NCI-H524 (cell line): ENCODE data around the gene USP10.
"Not testable (repeated sequence)": the region's sequence is repeated elsewhere in the genome, so short reads cannot be mapped to it uniquely, and the experiment has no call there.

Experiments
- DNase-seq, 2 experiments: peaks; one replicate each; lab custom pipeline; 2025; lab: John Stamatoyannopoulos, UW

USP10 gene

DNA sequence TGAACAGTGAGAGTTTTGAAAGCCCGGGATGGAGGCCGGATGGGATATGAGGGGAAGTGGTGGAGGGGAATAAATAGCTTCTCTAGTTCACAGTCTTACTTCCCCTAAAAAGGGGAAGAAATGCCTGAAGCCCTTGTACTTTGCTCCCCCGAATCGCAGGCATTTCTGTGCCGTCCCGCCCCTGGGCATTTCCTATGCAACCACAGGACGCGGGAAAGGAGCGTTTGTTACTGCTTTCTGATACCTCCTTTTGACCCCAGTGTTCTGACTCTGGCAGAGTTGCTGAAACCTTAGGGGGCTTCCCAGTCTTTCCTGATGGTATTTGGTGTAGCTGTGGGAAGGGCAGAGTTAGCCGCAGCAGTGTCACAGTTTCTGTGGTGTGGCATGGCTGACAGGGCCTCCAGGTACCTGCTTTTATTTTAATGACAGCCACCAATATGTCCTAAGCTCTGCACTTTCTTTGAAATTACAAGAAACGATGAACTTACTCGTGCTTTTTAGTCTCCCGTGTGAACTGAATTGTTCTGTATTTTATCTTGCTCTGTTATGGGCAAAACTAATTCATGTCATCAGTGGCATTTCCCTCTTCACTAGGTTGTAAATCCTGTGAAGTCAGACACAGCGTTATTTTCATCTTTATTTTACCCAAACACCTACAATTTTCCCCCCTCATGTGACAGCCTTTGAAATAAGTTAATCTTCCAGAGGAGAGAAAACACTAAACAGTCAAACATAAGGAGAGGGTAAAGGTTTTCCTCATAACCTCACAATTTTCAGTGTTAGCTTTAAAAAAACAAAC is 27.1 kb downstream of the USP10 start:
- DNase-seq = no peak

DNA sequence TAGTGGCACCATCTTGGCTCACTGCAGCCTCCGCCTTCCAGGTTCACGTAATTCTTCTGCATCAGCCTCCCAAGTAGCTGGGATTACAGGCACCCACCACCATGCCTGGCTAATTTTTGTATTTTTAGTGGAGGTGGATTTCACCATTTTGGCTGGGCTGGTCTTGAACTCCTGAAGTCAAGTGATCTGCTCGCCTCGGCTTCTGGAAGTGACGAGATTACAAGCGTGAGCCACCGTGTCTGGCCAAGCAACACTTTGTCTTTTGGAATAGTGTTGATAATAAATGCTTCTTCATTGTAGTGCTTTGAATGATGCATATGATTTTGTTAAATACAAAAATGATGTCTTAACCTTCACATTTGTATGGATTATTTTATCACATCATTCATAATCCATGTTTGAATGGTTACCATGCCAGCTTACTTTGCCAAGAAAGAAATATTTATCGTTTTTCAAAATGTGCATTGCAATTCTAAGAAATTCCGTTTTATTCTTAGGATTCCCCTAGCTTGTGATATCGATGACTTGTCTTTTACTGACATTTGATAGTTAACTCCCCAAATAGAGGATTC is 29.1 kb downstream of the USP10 start:
- DNase-seq = no peak

DNA sequence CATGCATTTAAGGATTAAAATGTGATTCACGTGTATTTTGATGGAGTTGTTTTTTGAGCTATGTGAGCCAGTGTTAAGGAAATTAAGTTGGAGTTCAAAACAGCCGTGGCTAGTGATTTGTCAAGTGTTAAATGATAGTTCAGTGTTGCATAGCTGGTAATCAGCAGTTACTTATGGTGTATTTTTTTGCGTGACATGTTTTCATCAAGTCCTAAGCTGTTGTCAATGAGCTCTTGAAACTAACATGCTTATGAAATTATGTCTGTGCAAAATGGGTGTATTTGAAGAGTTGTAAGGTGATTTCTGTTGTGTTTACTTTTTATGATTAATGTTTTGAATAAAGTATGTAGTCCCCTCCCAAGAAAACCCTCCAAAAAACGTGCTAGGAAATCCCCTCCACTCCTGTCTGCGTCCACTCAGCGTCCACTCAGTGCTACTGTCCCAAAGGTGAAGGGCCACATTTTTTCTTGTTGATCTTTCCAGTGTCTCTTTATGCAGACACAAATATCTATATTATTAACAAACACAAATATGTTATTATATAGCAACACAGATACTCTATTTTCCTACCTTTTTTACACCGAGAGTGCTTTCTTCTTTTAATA is 30.0 kb downstream of the USP10 start:
- DNase-seq = no peak

DNA sequence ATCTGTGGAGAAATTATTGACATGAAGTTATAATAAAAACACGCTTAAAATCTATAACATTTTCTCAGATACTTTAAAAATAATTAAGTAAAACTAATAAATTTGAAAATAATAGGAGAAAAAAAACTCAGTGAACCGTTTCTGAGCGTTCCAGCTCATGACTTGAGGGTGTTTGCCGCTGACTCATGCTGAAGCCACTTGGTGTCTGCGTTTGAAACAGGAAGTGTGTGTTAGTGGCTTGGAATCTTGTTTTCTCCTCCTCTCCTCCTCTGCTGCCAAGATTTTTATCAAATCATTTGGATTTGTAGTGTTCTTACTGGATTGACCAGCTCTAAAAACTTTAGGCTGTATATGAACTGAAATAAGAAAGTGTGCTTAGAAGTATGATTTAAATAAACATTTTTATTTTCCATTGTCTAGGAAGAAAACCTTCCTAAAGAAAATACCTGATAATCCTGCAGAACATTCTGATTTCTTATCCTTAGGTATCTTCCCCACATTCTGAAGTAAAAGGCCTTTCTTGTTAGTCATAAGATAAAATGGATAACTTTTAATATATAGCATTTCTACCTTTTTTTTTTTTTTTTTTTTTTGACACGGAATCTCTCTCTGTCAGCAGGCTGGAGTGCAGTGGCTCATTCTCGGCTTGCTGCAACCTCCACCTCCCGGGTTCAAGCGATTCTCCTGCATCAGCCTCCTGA is 30.8 kb downstream of the USP10 start:
- DNase-seq = no peak

DNA sequence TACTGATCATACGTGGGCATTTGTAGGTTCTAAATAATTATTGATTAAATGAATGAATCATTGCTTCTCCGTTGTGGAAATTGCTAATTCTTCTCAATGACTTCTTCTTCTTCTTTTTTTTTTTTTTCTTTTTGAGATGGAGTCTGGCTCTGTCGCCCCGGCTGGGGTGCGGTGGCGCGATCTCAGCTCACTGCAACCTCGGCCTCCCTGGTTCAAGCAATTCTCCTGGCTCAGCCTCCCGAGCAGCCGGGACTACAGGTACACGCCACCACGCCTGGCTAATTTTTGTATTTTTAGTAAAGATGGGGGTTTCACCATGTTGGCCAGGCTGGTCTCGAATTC is 32.5 kb downstream of the USP10 start:
- DNase-seq = not testable (repeated sequence)

DNA sequence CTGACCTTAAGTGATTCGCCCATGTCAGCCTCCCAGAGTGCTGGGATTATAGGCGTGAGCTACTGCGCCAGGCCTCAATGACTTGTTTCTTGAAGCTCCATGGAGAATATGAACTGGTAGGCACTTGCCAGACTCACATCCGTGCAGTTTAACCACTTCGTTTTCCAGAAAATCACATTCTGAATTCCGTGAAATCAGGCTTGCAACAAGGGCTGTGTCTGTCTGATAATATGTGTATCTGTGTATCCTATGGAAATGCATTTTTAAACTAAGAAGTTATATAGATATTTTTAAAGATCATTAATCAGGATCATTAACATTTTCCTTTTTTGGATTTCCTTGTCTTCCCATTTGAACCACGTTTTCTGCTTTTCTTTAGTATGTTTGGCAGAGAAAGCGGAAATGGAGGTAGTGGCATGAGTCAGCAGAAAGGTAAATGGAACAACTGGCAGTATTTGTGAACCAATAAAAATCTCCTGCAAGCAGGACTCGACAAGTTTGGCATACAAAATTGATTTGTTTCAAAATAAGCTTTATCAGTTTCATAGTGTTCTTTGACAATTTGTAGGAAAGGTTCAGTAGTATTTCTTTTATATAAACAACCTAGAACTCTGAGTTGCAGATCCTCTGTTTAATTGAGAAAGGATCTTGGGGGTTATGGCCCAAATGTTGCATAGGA is 33.0 kb downstream of the USP10 start:
- DNase-seq = no peak

DNA sequence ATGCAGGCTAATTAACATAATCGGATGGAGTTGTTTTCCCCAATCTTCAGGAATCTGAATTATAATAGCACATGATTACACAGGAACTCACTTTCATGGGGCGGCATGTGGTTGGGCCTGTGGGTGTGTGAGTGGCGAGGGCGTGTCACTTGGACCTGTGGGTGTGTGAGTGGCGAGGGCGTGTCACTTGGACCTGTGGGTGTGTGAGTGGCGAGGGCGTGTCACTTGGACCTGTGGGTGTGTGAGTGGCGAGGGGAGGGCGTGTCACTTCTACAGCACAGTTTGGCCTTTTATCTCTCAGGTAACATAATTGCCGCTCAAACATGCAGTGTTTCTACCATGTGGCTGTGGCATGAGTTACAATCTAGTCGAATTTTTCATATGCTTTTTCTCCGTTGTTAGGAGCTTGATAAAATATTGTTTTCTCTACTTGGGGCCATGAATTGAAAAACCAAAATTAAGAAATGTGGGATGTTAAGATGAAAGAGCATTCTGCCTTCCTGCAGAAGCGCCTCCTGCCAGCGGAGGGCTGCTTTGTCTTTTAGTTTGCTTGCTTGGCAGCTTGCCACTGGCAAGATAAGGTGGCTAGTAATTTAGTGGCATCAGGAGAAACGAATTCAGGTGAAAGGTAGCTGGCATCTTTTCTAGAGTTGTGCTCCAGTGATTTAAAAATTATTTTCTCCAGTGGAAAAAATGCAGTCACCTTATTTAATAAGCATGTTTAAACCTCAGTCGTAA is 36.2 kb downstream of the USP10 start:
- DNase-seq = peak; percentile 34 to 55

DNA sequence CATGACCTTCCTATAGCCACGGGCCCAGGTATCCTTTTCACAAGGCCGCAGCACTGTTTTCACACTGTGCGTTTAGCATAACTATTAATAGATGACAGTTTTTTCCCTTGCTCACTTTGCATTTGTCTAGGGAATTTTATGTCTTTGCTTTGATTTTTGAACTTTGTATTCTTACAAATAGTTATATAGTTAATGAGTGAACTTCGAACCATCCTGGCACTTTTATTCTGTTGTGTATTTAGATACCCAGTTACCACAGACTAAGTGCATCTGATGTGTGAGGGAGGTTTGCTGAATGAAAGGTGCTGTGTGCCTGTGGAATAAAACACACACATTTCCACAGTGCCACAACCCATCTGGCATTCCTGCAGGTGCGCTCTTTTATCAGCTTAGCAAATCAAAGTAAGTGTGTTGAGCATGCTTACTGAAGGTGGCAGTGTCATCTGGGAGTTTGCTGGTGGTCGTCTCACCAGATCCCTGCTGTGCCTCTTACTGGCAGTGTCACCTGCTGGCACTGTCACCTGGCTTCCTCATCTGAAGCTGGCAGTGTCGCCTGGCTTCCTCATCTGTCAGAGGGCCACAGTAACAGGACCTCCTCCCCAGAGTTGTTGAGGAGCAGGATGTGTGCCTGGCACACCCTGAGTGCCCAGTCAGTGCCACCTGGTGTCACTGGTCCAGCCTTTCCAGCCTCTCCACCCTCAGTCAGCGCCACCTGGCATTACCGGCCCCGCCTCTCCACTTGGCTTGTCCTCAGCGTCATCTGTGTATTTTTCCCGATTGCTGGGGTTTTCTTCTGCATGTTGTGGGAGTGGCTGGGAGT is 37.6 kb downstream of the USP10 start:
- DNase-seq = peak; percentile 43 to 73

DNA sequence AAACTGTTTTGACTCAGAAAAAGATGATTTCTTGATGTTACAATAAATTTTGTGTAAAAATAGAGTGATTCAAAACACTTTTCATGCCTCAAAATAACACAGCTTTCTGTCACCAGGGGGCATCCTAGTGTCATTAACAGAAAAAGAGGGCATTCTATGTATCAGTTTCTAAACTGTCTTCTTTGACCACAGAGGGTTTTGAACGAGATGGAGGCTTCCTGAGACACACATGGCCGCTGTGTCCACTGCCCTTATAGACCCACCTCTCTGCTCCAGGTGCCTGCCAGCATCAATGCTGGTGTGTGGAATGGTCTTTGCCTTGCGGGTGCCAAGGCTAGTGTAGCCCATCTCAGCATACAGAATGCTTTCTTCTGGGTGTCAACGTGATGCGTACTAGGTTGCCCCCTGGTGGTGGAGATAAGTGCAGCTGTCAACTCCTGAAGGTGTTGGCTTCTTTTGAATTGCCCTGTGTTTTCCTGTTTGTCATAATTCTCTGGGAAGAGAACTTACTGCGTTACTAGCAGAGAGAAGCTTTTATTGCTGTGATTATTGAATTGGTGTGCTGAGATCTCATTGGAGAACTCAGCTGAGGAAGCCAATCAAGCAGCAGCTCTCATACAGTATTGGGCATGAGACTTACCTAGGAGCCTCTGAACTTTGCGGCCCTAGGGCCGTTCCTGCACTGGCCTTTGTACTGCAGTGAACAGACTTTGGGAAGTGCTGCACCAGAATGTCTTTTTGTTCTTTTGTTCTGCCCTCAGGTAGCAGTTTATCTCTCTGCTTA is 38.6 kb downstream of the USP10 start:
- peak; percentile 66 to 79 for DNase-seq

DNA sequence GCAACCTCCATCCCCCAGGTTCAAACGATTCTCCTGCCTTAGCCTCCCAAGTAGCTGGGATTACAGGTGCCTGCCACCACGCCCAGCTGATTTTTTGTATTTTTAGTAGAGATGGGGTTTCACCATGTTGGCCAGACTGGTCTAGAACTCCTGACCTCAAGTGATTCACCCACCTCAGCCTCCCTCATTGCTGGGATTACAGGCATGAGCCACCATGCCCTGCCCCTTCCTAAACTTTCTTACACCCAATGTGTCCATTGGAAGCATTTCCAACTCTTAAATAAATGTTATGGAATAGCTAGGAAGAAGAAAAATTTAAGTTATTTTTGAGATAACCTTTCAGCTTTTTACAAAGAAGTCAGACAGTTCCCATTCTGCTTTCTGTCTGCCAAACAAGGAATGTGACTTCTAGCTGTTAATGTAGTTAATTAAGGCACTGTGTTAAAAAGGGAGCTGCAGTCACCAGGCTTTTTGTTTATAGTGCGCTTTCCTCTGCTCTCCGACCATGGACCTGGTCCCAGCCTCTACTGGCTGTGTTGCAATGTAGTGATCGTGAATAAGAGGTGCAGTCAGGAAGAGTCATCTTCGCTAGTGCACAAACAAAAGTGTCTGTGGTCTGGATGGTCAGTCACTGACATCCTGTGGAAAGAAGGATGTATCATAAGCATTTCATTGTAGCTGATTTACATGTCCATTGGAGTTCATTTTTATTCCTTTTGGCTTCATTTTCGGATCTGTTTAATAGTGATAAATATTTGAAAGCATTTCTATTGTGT is 39.7 kb downstream of the USP10 start:
- DNase-seq = no peak

DNA sequence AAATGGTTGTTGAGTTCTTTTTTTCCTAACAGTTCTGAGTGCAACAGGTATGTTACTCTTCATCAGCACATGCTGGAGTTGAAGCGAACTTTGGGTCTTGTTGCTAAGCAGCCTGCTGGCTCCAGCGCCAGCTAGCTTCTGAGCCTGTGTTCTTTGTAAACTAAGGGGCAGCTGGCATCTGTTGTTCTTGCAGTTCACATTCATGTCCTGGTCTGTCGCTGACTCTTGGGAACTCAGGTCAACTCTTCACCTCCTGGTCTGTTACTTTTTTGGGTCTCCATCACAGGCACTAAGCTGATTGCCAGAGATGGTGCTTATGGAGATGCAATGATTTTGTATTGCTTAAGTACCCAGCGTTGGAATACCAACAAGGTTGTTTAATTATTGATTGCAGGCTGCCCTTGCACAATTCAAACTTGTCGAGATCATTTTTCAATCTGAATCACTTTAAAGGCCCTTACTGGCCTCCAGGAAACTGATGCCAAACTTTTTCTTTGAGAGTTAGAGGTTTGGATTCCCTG is 40.9 kb downstream of the USP10 start:
- DNase-seq = peak in 1 of 2 experiments; percentile 44

DNA sequence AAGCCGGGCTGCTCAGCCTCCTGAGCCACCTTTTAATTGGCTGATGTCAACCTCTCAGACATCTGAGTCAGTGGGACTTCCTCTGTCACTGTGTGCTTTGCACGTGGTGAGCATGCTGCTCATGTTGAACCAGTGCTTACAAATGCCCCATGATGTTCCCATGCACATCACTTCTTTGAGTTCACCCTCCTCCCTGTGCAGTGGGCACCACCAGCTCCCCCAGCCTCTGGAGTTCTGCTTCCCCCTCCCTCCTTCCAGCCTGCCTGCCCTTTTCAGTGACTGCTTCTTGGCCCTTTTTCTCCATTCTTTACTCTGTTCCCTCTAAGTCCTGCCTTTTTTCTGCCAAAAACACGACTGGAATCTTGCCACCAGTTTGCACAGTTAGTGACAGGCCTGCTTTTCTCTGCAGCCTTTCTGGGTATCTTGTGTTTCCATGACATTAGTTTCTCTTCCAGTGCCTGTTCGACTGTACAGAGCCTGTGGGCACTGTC is 41.6 kb downstream of the USP10 start:
- no peak for DNase-seq

DNA sequence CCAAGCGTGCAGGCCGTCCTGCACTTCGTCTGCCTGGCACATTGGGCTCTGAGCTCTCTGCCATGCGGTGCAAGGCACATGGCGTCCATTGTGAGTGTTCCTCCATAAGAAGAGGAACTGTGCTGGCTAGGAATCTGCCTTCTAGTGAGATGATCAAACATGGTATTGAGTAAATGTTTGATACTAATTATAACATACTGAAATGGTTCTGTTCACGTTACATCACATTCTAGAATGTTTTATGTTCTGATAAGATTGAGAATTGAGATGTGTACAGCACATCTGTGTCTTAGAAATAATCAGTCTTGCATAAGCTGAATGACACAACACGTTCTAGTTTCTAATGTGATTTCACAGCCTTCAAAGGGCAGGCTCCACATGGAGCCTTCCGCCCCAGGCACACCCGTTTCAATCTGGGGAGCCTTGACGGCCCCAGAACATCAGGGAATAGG is 42.9 kb downstream of the USP10 start:
- DNase-seq = no peak

DNA sequence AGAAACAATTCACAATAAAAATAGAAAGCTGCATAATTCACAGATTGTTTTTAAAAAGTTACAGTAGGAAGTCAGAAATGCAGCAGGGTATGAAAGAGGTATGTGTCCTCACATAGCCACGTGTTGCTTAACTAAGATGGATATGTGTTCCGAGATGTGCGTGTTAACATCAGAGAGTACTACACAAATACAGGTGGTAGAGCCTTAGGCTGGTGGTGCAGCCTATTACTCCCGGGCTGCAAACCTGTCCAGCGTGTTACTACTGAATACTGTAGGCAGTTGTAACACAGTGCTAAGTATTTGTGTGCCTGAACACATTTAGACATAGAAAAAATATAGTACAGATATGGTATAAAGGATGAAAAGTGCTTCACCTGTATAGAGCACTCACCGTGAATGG is 46.4 kb downstream of the USP10 start:
- no peak for DNase-seq

DNA sequence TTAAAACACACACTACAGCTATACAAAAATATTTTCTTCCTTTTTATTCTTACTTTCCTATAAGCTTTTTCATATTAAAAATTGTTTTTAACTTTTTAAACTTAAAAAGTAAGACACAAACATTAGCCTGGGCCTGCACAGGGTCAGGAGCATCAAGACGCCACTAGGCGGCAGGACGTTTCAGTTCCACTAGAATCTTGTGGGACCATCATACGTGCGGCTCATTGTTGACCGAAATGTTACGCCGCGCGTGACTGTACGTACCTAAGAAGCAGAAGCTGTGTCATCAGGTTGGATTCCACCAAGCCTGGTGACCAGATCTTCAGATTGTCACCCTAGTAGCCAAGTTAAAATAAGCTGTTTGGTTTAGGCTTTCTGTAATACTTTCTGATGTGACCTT is 47.1 kb downstream of the USP10 start:
- DNase-seq = no peak

DNA sequence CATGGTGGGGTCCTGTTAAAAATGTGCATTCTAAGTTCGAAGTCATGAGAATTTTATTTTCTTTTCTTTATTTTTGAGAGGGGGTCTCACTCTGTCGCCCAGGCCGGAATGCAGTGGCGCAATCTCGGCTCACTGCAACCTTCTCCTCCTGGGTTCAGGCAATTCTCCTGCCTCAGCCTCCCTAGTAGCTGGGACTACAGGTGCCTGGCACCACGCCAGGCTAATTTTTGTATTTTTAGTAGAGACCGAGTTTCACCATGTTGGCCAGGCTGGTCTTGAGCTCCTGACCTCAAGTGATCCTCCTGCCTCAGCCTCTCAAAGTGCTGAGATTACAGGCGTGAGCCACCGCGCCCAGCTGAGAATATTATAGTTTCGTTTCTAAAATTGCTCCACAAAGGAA is 48.4 kb downstream of the USP10 start:
- not testable (repeated sequence) for DNase-seq

DNA sequence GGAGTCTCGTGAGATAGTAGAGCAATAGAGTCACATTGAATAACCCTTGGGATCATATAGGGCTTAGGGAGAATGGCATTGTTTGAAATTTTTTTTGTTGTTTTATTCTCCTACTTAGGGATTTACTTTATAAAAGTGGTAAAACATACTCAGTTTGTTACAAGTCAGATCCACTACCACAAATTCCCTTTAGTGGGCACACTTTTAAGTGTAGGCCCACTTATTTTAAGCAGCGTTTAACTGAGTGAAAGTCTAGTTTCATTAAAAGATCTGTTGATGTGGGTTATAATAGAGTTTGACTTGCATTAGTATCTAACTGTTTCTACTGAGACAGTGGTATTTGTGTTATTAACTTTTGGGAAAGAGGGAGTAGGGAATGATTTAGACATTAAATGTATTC is 49.3 kb downstream of the USP10 start:
- no peak for DNase-seq

DNA sequence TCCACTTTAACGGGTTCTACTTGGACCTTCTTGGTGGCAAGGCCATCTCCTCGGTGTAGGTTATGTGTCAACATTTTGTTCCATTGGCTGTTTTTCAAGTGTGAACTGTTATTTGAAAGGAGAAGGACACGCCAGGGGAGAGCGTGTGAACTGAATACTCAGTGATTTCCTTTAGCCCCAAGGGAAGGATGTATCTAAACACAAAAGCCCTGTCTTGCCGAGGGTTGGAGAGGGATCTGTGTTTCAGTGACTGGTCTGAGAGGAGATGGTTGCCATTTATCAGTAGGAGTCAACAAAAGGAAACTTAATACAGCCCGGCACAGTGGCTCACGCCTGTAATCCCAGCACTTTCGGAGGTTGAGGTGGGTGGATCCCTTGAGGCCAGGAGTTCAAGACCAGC is 50.0 kb downstream of the USP10 start:
- no peak for DNase-seq

DNA sequence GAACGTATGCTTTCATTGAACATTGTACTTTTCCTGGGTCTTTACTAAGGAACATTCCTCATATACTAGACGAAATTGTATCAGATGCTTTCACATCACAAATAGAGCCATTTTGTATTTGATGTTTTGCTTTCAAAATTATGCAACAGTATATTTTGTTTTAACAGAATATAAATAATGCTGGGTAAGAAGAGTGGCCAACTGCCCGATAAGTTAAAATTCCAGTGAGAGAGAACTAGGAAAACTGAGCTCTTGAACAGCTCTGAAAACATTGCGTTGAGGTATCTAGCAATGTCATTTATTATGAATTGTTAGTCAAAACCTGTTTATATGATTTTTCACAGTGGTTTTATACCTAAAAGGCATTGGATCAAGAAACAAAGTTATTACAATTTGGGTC is 50.8 kb downstream of the USP10 start:
- DNase-seq = no peak
